Measurements from ENCODE around the gene ERO1B. TPM values are rescaled to one million over a fixed set of nuclear protein-coding genes. Genes with fewer than 3 reads are reported as not detected.

The ERO1B gene
- total RNA-seq (2021; ENCODE audit: unreplicated experiment) (5.4 TPM), Bru-seq, nascent RNA (percentile 59 among the genes with signal in this experiment), BruChase-seq, experiment 1, labeled RNA remaining after a 6-hour chase (percentile 61 among the genes with signal in this experiment), BruChase-seq, experiment 2, labeled RNA remaining after a 2-hour chase (percentile 58 among the genes with signal in this experiment)
- polyA plus RNA-seq (2012), result 1.2 and 1.4 TPM in 2 replicates
- long read RNA-seq, partial matches to known transcripts, result 0 of 10 reads
- long read RNA-seq, other reads (novel, unspliced or antisense), result 10 of 10 reads

- Histone ChIP-seq H3K79me2 (ENCODE audit: insufficient read depth, low read length) (no peaks in the 10 kb centered on the region), H3K4me3 (replicated peaks in 1 of 2; ENCODE audit: low read depth in 1 of 2, low read length in 2 of 2) (peak within 1 kb of the TSS; percentile 71 to 76), H3K9me2 (ENCODE audit: insufficient read depth) (no peaks in the 10 kb centered on the region), H3K36me3 (ENCODE audit: control insufficient read depth in 1 of 2, insufficient read depth in 2 of 2, low read length in 2 of 2) (no peaks in the 10 kb centered on the region), H3K27ac (ENCODE audit: low read depth, low read length) (peak within 1 kb of the TSS; percentile 55; the same call in 1 of the 2 replicates), H3K9me3 (ENCODE audit: control insufficient read depth in 1 of 2, insufficient read depth in 1 of 2, low read depth in 1 of 2, low read length in 2 of 2) (no peaks in the 10 kb centered on the region), H3K9ac (ENCODE audit: low read length) (peak within 1 kb of the TSS; percentile 63), H3K4me1 (ENCODE audit: control insufficient read depth in 1 of 2, insufficient read depth in 2 of 2, low read length in 2 of 2) (peaks cover 3 to 15% of the 10 kb centered on the region in 2 experiments; a peak in 2 of 4 replicates), H3K4me2 (ENCODE audit: low read length) (peak within 1 kb of the TSS; percentile 88), H2AFZ (ENCODE audit: low read depth, low read length, poor library complexity, severe bottlenecking) (peak within 1 kb of the TSS; percentile 87), H3K27me3 (ENCODE audit: insufficient read depth, low read length) (no peaks in the 10 kb centered on the region), H4K20me1 (ENCODE audit: insufficient read depth) (no peaks in the 10 kb centered on the region)
- no TSS peak for BruUV-seq (replicated peaks)
- RAD21 ChIA-PET (ENCODE audit: low non-redundant PET in 1 of 2, low total read pairs in 2 of 2, uncharacterized antibody in 2 of 2, unreplicated experiment in 2 of 2), result no interaction called here
- DNase-seq (ENCODE audit: low read depth, low spot score), result peak; percentile 88
- ATAC-seq, result peak; percentile 96
- POLR2A ChIA-PET, result interaction anchor here (0.6 kb wide), 1 partner anchor 11 kb away, joined by 3 read pairs; no protein-coding TSS in a partner anchor
- TF ChIP-seq CTCF (IDR thresholded peaks at IDR 0.05 in 2 of 3, conservative IDR thresholded peaks at IDR 0.05 in 1 of 3; ENCODE audit: borderline replicate concordance in 1 of 3, insufficient read depth in 1 of 3, low read depth in 2 of 3, low read length in 2 of 3), result no peak
- TF ChIP-seq POLR2A (IDR thresholded peaks at IDR 0.05; ENCODE audit: borderline replicate concordance, extremely low read depth, insufficient read depth, insufficient read length), result peak; percentile 40
- TF ChIP-seq EZH2phosphoT487 (IDR thresholded peaks at IDR 0.05; ENCODE audit: borderline replicate concordance), result no peak
- TF ChIP-seq REST (IDR thresholded peaks at IDR 0.05; ENCODE audit: low read depth), result no peak
- no peak for TF ChIP-seq MAX (IDR thresholded peaks at IDR 0.05)
- TF ChIP-seq EGR1 (IDR thresholded peaks at IDR 0.05; ENCODE audit: low read depth), result peak; percentile 71
- peak; percentile 42 for TF ChIP-seq ZFX (IDR thresholded peaks at IDR 0.05)
- TF ChIP-seq SP1 (IDR thresholded peaks at IDR 0.05; ENCODE audit: low read depth), result peak; percentile 67
- TF ChIP-seq ZNF274 (IDR thresholded peaks at IDR 0.05; ENCODE audit: low read depth, low read length), result no peak
- TF ChIP-seq YY1 (IDR thresholded peaks at IDR 0.05; ENCODE audit: extremely low read depth, insufficient replicate concordance, low read depth, low read length), result peak; percentile 24
- peak; percentile 93 for TF ChIP-seq POLR2AphosphoS5 (IDR thresholded peaks at IDR 0.05; ENCODE audit: low read depth, low read length)
- no peak for TF ChIP-seq TCF7L2 (IDR thresholded peaks at IDR 0.05; ENCODE audit: borderline replicate concordance, extremely low read depth, insufficient read depth, insufficient read length)
- TF ChIP-seq JUND (IDR thresholded peaks at IDR 0.05), result no peak
- TF ChIP-seq ATF3 (IDR thresholded peaks at IDR 0.05), result no peak
- TF ChIP-seq ZBTB33 (IDR thresholded peaks at IDR 0.05; ENCODE audit: extremely low read depth, insufficient replicate concordance, low read length), result peak; percentile 34
- intact Hi-C loops (cut with micrococcal nuclease), result loop anchor here (5.0 to 10.0 kb wide), 2 partner anchors 137 to 175 kb away; partner anchors contain the start of gene GPR137B
- CTCF ChIA-PET, result no interaction called here
These were observed at the start of gene ERO1B for GRCh38 chr1:236281654-236282424. TSS of gene ERO1B (minus strand) at chr1:236281958. CDS start at chr1:236281783, 175 bp downstream.
